ENCODE results near the gene PSD. TPM values are rescaled to one million over a fixed set of nuclear protein-coding genes. Genes with fewer than 3 reads are reported as not detected.

PSD gene
- total RNA-seq, 4 donors from 2014 or later: 0.56 to 4.5 (median 2.1) TPM

DNA sequence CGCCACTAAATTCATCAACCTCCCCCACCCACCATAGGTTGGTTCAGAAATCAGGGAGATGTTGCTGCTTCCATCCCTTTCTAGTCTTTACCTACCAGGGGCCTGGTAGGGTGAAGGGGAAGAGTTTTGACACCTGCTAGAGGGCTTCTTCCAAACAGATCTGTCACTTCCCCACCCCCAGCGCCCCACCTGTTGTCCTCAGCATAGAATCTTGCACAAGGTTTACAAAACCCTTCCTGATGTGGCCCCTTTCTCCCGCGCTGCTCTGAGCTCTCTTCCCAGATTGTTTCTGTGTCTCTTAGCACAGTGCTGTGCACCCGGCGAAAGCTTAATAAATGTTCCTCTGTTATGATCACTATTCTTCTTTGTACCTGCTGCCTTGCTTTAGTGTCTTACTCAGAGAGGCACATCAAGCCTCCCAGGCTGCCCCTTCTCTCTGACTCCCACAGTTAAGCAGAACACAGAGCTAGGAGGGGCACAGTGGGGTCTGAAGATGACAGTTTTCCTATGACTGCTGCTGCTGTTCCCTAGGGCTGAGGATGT is 44.0 kb upstream of the PSD start:
- no peak for DNase-seq (ENCODE audit: low spot score in 2 of 2)
- intact Hi-C loops (cut with DNase I; ENCODE audit: low total_unique reads): no loop called here
- no peak for TF ChIP-seq CTCF (IDR thresholded peaks at IDR 0.05)
- no peak for TF ChIP-seq POLR2A (IDR thresholded peaks at IDR 0.05)
- WGBS, 2 donors: 62 to 78% methylated on average over 6 of the region's 6 CpGs
- no peak overlapping the region for H3K4me3 ChIP-seq (ENCODE audit: low read depth, poor library complexity, severe bottlenecking)

DNA sequence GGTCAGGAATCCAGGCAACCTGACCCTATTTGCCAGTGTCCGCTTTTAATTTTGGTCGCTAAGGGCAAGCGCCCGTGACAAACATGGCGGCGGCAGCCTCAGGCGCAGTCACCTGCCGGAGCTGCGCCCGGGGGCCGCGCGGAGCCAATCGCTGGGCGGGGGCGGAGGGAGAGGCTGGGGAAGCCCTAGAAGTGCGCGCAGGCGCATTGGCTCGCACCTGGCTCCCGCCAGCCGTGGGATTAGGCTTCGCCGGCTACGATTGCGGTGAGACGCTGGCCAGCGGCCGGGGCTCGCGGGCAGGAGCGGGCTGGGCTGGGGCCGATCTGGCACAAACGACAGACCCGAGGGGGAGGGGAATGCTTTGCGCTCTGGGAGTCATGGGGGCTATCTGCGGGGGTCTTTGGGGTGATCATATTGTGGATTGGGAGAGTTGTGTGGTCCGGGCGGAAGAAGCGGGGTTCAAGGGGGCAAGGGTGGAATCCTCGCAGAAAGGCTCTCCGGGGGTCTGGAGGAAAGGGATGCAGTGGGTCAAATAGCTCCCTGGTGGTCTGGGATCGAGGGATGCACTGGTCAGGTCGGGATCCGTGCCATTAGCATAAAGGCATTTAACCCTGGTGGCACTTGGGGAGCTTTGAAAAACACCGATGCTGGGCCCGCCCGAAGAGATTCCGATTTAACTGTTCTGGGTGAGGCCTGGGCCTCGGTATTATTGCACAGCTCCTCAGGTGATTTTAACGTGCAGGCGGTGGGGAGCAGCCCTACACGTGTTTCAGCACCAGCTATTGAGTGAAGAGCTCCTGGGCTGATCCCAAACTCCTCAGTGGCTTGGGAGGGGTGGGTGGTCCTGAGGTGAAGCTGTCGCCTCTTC is 42.8 kb upstream of the PSD start:
- 4 to 5% methylated on average over 40 to 53 of the region's 54 CpGs for WGBS, 2 donors
- intact Hi-C loops (cut with DNase I; ENCODE audit: low total_unique reads): no loop called here
- TF ChIP-seq CTCF (IDR thresholded peaks at IDR 0.05) (no peak), POLR2A (IDR thresholded peaks at IDR 0.05) (no peak)
- H3K4me3 ChIP-seq (ENCODE audit: low read depth, poor library complexity, severe bottlenecking): peak overlapping the region; percentile 26
- DNase-seq (ENCODE audit: low spot score in 2 of 2): peak; percentile 86 to 97

- no peak for DNase-seq (ENCODE audit: low spot score in 2 of 2)
- TF ChIP-seq POLR2A (IDR thresholded peaks at IDR 0.05): no peak
- TF ChIP-seq CTCF (IDR thresholded peaks at IDR 0.05): no peak
- WGBS, 2 donors: 26% methylated on average over 8 of the region's 8 CpGs
- H3K4me3 ChIP-seq (ENCODE audit: low read depth, poor library complexity, severe bottlenecking): no peak overlapping the region
- intact Hi-C loops (cut with DNase I; ENCODE audit: low total_unique reads): no loop called here
These were observed 42.2 kb upstream of the PSD start for GRCh38 chr10:102460836-102461186.

DNA sequence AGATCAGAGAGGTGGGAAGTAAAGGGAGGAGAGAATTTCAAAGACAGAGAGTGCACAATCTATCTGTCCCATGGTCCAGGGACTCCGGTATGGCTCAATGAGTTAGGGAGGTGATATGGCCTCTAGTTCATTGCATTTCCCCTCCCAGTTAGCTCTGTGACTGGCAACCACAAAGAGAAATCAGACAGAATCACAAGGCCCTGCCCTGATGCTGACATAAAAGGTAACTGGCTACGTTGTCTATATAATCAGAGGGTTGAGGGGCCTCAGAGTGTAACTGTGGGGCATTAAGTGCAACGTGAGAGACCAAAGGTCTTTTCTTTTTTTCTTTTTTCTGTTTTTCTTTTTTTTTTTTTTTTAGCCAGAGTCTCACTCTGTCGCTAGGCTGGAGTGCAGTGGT is 40.1 kb upstream of the PSD start:
- no peak overlapping the region for H3K4me3 ChIP-seq (ENCODE audit: low read depth, poor library complexity, severe bottlenecking)
- WGBS, 2 donors: 84% methylated on average over 4 of the region's 4 CpGs
- no peak for TF ChIP-seq POLR2A (IDR thresholded peaks at IDR 0.05)
- no peak for TF ChIP-seq CTCF (IDR thresholded peaks at IDR 0.05)
- DNase-seq (ENCODE audit: low spot score in 2 of 2): no peak
- intact Hi-C loops (cut with DNase I; ENCODE audit: low total_unique reads): no loop called here

DNA sequence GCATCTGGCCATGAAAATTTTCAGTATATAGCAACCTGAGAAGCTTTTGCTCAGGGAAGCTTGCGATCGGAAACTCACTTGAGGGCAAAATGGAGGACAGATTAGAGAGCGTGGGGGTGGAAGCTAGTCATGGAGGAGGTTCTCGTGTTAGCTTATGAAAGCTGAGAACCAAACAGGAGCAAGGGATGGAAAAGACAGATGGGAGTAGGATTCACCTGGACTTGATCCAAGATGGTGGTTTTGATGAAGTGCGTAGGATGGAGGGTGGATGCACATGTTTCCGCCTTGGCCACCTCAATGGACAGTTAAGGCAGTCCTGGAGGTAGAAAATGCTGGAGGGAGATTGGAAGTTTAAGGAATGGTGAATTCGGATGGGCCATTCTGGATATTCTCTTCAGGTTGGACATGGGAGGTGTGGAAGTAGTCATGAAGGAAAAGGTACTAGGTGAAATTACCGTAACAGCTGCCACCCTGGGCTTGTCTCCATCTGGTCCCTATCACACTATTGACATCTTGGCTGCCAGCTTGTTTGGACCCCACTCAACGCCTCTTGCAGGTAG is 39.1 kb upstream of the PSD start:
- no peak for TF ChIP-seq CTCF (IDR thresholded peaks at IDR 0.05)
- no peak for TF ChIP-seq POLR2A (IDR thresholded peaks at IDR 0.05)
- WGBS, 2 donors: 74 to 78% methylated on average over 9 of the region's 9 CpGs
- intact Hi-C loops (cut with DNase I; ENCODE audit: low total_unique reads): no loop called here
- no peak overlapping the region for H3K4me3 ChIP-seq (ENCODE audit: low read depth, poor library complexity, severe bottlenecking)
- no peak for DNase-seq (ENCODE audit: low spot score in 2 of 2)
